K562 (cell line): ENCODE measurements around the gene LUM. TPM values are rescaled to one million over a fixed set of nuclear protein-coding genes. Genes with fewer than 3 reads are reported as not detected.

Experiments used
- ATAC-seq: fragments of 200-7000 bp; cut with Tn5 transposase; 3 replicates; pipeline ENCODE4 v1.9.1; 2020; ENCODE audit warnings: moderate library complexity
- BruUV-seq: library from RNA; stranded (reverse); fragments of 400-500 nt; replicated peaks from 2 replicates; lab custom pipeline; 2021; lab: Mats Ljungman, UMichigan
- CTCF ChIA-PET: fragments of 300-600 bp; formaldehyde crosslinking; extraction: SDS; loops from one replicate; lab custom pipeline; 2021; ENCODE audit warnings: low intra/inter-chr PET ratio; lab: Yijun Ruan, JAX
- POLR2A ChIA-PET: fragments of 300-600, 350-650 bp; sonication (Branson Sonifier 250); formaldehyde crosslinking; extraction: SDS; loops from one replicate; lab custom pipeline; 2021; ENCODE audit warnings: antibody characterized with exemption, inconsistent platforms; lab: Yijun Ruan, JAX
- DNase-seq, 4 experiments: peaks; one replicate each; pipeline versions ENCODE4 v3.0.0 to v3.0.0-alpha.2; 2011 to 2018; ENCODE audit warnings: low spot score in 3 of 4, mixed read lengths in 3 of 4; ENCODE audit errors: extremely low read depth in 1 of 4
- FAIRE-seq: peaks from 2 replicates; lab custom pipeline; 2011; peaks lifted over from hg19 to GRCh38; lab: Jason Lieb, UNC
- H2AFZ ChIP-seq: 2 replicates; pipeline ENCODE4 v1.6.0; 2011; ENCODE audit warnings: low read depth, low read length, control low read depth, inconsistent platforms
- H3K27ac ChIP-seq: fragments of 200-600 bp; 3 replicates; pipeline ENCODE4 v1.8.0; 2011; ENCODE audit warnings: low read depth, mild to moderate bottlenecking, control low read depth, inconsistent platforms, low read length, moderate library complexity, mixed read lengths; ENCODE audit errors: extremely low read depth
- H3K27me3 ChIP-seq, 2 experiments: fragments of 300-600 bp in 1 of 2; 2 replicates in 1 of 2; 3 replicates in 1 of 2; pipeline versions ENCODE4 v1.6.0 to v1.8.0; 2011; ENCODE audit warnings: inconsistent platforms in 2 of 2, low read length in 2 of 2, mild to moderate bottlenecking in 1 of 2, mixed read lengths in 1 of 2, moderate library complexity in 1 of 2; ENCODE audit not compliant: control insufficient read depth in 2 of 2, insufficient read depth in 2 of 2
- H3K36me3 ChIP-seq: fragments of 300-600 bp; 3 replicates; pipeline ENCODE4 v1.8.0; 2011; ENCODE audit warnings: mild to moderate bottlenecking, low read length, inconsistent platforms; ENCODE audit not compliant: control insufficient read depth, insufficient read depth
- H3K4me1 ChIP-seq, 2 experiments: fragments of 200-600 bp in 1 of 2; replicated peaks in 1 of 2; 2 replicates in 1 of 2; 3 replicates in 1 of 2; pipeline versions ENCODE4 v1.5.1 to v1.8.0; 2011; ENCODE audit warnings: inconsistent platforms in 2 of 2, low read length in 2 of 2, mild to moderate bottlenecking in 1 of 2, mixed read lengths in 1 of 2, moderate library complexity in 1 of 2; ENCODE audit not compliant: control insufficient read depth in 2 of 2, insufficient read depth in 2 of 2
- H3K4me2 ChIP-seq: 2 replicates; pipeline ENCODE4 v1.6.1; 2011; ENCODE audit warnings: low read length, control low read depth, inconsistent platforms, mixed read lengths; ENCODE audit not compliant: insufficient read depth
- H3K4me3 ChIP-seq: fragments of 200-600 bp; sonication (generic), shearing (Covaris generic); 2 replicates; pipeline ENCODE4 v1.5.1; 2016; ENCODE audit warnings: control low read depth, inconsistent platforms
- H3K79me2 ChIP-seq: fragments of 200-600 bp; 3 replicates; pipeline ENCODE4 v1.8.0; 2011; ENCODE audit warnings: low read length, inconsistent platforms; ENCODE audit not compliant: control insufficient read depth, insufficient read depth
- H3K9ac ChIP-seq, 2 experiments: 2 replicates each; pipeline versions ENCODE4 v1.6.0 to v1.6.1; 2011; ENCODE audit warnings: low read depth in 2 of 2, low read length in 2 of 2, control low read depth in 1 of 2, inconsistent platforms in 1 of 2, mild to moderate bottlenecking in 1 of 2, mixed read lengths in 1 of 2; ENCODE audit not compliant: insufficient read depth in 1 of 2
- H3K9me1 ChIP-seq: one replicate; pipeline ENCODE4 v1.6.0; 2011; ENCODE audit warnings: inconsistent platforms, mild to moderate bottlenecking, low read length, moderate library complexity; ENCODE audit not compliant: control insufficient read depth, insufficient read depth
- H3K9me3 ChIP-seq: replicated peaks from 2 replicates; pipeline ENCODE4 v1.5.1; 2011; ENCODE audit warnings: low read depth, low read length, inconsistent platforms; ENCODE audit not compliant: control insufficient read depth, insufficient read depth
- H4K20me1 ChIP-seq: replicated peaks from 2 replicates; pipeline ENCODE4 v1.6.1; 2011; ENCODE audit warnings: low read length, inconsistent platforms, mixed read lengths; ENCODE audit not compliant: control insufficient read depth, insufficient read depth
- BMI1 ChIP-seq: fragments of 150-350 bp; IDR thresholded peaks from 2 replicates; pipeline ENCODE4 v1.6.1; 2014; ENCODE audit warnings: low read length
- POLR2B ChIP-seq: fragments of 450-650 bp; IDR thresholded peaks from 2 replicates; pipeline ENCODE4 v1.6.1; 2018; ENCODE audit warnings: low read depth; ENCODE audit not compliant: partially characterized antibody
- POU5F1 ChIP-seq: fragments of 150-350 bp; IDR thresholded peaks from 2 replicates; pipeline ENCODE4 v1.6.1; 2014; ENCODE audit warnings: borderline replicate concordance, low read length, low read depth, mild to moderate bottlenecking; ENCODE audit not compliant: partially characterized antibody
- TCF7L2 ChIP-seq: fragments of 150-350 bp; IDR thresholded peaks from 2 replicates; pipeline ENCODE4 v1.6.1; 2016; ENCODE audit warnings: low read depth, mild to moderate bottlenecking, low read length, moderate library complexity
- ZBTB9 ChIP-seq: fragments of 450-650 bp; formaldehyde crosslinking; IDR thresholded peaks from 2 replicates; pipeline ENCODE4 v1.4.0; 2020; ENCODE audit warnings: mild to moderate bottlenecking, moderate library complexity
- ZNF644 ChIP-seq: fragments of 200-800 bp; sonication (Bioruptor generic); IDR thresholded peaks from 2 replicates; pipeline ENCODE4 v1.6.1; 2016; ENCODE audit warnings: low read depth, missing genetic modification characterization, missing compliant biosample characterization
- WGBS: fragments of 100-300 bp; shearing (Covaris generic); methylation state at CpG from one replicate; pipeline ENCODE4 v1.1.6; 2016; ENCODE audit warnings: low coverage, mixed read lengths; ENCODE audit not compliant: insufficient coverage; ENCODE audit errors: missing lambda C conversion rate; 5-methylcytosine and 5-hydroxymethylcytosine counted together
- in situ Hi-C: fragments of 300-500 bp; cut with MboI; formaldehyde crosslinking; loops from 4 replicates; pipeline ENCODE4 v1.15.0; 2018; ENCODE audit warnings: inconsistent platforms, mixed read lengths
- intact Hi-C: fragments of 100-400 bp; cut with micrococcal nuclease; formaldehyde crosslinking; loops from 2 replicates; pipeline ENCODE4 v1.14.2; 2022
- polyA plus RNA-seq, 8 experiments: library from polyadenylated mRNA; depleted of rRNA in 4 of 8; stranded (reverse) in 5 of 8; unstranded in 3 of 8; fragments of >200 nt; fragmentation: Nextera tagmentation in 2 of 8; fragmentation: Illumina TruSeq in 1 of 8; extraction: Ambion mirVana in 2 of 8; extraction: Trizol in 1 of 8; gene quantifications; 2 replicates each; pipeline versions ENCODE4 v1.2.1 to v1.2.3, GENCODE V29; 2011 to 2014; ENCODE audit warnings: inconsistent platforms in 1 of 8, missing spikeins in 1 of 8
- total RNA-seq, 7 experiments: library from RNA; depleted of rRNA in 6 of 7; stranded (reverse); fragments of >200 nt in 6 of 7; fragmentation: Illumina TruSeq in 2 of 7; extraction: Trizol in 2 of 7; gene quantifications; 2 replicates each; pipeline versions ENCODE4 v1.2.1 to v1.2.3, GENCODE V29; 2011 to 2021; ENCODE audit warnings: low replicate concordance in 1 of 7

The LUM gene
- total and polyA plus RNA-seq, 9 of the 15 experiments (the other 6 are each of a cell fraction or from before 2014, with no cell fraction given) = 0.40 TPM; not detected in 8

- ChIA-PET POLR2A (no interaction called here), CTCF (no interaction called here)
- intact Hi-C loops (no loop called here), in situ Hi-C loops (no loop called here)
- Histone ChIP-seq H3K4me3 (no peak overlapping the region), H3K9me3 (no peaks in the 10 kb centered on the region), H4K20me1 (no peaks in the 10 kb centered on the region), H3K4me2 (no peak overlapping the region), H3K79me2 (no peaks in the 10 kb centered on the region), H3K27me3 (no peaks in the 10 kb centered on the region), H3K4me1 (no peaks in the 10 kb centered on the region), H2AFZ (no peak overlapping the region), H3K36me3 (no peaks in the 10 kb centered on the region), H3K27ac (no peak overlapping the region), H3K9me1 (no peaks in the 10 kb centered on the region), H3K9ac (no peak overlapping the region)
- 0% methylated on average over 1 of the region's 1 CpG for WGBS
- no peak for DNase-seq
- FAIRE-seq = no peak
- BruUV-seq = no TSS peak
- no peak for TF ChIP-seq BMI1
- no peak for TF ChIP-seq TCF7L2
- no peak for TF ChIP-seq ZNF644 (tag)
- no peak for TF ChIP-seq POLR2B
- TF ChIP-seq POU5F1 = no peak
- no peak for TF ChIP-seq ZBTB9 (CRISPR knock-in tag)
- TF ChIP-seq, all 486 proteins: peak for 0
- no peak for ATAC-seq
Observed at GRCh38 chr12:91074851-91075250, 36.4 kb downstream of the LUM start.
